HCT116 (cell line): Measurements from ENCODE around the gene FGFRL1.

Experiments
- EZH2phosphoT487 ChIP-seq: fragments of 200-600 bp; IDR thresholded peaks from 2 replicates; pipeline ENCODE4 v1.6.1; 2018; ENCODE audit warnings: antibody characterized with exemption, borderline replicate concordance
- POLR2A ChIP-seq: IDR thresholded peaks from 2 replicates; pipeline ENCODE4 v1.7.0; 2011; ENCODE audit warnings: borderline replicate concordance; ENCODE audit not compliant: insufficient read depth, insufficient read length; ENCODE audit errors: extremely low read depth
- SIN3A ChIP-seq: IDR thresholded peaks from 2 replicates; pipeline ENCODE4 v1.6.1; 2012; ENCODE audit warnings: low read depth
- TCF7L2 ChIP-seq: IDR thresholded peaks from 2 replicates; pipeline ENCODE4 v1.7.0; 2011; ENCODE audit warnings: borderline replicate concordance, inconsistent platforms; ENCODE audit not compliant: insufficient read depth, insufficient read length; ENCODE audit errors: extremely low read depth
- TF ChIP-seq, protein P1 (sequence below), 3 experiments: fragments of 200-600 bp in 1 of 3; sonication (generic) in 1 of 3; IDR thresholded peaks in 2 of 3; conservative IDR thresholded peaks in 1 of 3; 2 replicates each; pipeline ENCODE4 v1.5.1; 2012 to 2017; ENCODE audit warnings: low read depth in 2 of 3, low read length in 2 of 3, antibody characterized with exemption in 1 of 3, borderline replicate concordance in 1 of 3, control low read depth in 1 of 3, mild to moderate bottlenecking in 1 of 3, mixed read lengths in 1 of 3, mixed run types in 1 of 3, moderate library complexity in 1 of 3; ENCODE audit not compliant: insufficient read depth in 1 of 3

GRCh38 chr4:1041936-1042330 lies 30.5 kb downstream of the FGFRL1 start:
- TF ChIP-seq, protein P1, sequence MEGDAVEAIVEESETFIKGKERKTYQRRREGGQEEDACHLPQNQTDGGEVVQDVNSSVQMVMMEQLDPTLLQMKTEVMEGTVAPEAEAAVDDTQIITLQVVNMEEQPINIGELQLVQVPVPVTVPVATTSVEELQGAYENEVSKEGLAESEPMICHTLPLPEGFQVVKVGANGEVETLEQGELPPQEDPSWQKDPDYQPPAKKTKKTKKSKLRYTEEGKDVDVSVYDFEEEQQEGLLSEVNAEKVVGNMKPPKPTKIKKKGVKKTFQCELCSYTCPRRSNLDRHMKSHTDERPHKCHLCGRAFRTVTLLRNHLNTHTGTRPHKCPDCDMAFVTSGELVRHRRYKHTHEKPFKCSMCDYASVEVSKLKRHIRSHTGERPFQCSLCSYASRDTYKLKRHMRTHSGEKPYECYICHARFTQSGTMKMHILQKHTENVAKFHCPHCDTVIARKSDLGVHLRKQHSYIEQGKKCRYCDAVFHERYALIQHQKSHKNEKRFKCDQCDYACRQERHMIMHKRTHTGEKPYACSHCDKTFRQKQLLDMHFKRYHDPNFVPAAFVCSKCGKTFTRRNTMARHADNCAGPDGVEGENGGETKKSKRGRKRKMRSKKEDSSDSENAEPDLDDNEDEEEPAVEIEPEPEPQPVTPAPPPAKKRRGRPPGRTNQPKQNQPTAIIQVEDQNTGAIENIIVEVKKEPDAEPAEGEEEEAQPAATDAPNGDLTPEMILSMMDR (IDR thresholded peaks at IDR 0.05 in 2 of 3, conservative IDR thresholded peaks at IDR 0.05 in 1 of 3; ENCODE audit: borderline replicate concordance in 1 of 3, insufficient read depth in 1 of 3, low read depth in 2 of 3, low read length in 2 of 3) = no peak
- TF ChIP-seq POLR2A = no peak
- no peak for TF ChIP-seq TCF7L2
- TF ChIP-seq EZH2phosphoT487 = no peak
- no peak for TF ChIP-seq SIN3A
